HG03103 (cell line): ENCODE results near the gene VAT1L.

Experiments used
- ATAC-seq: cut with Tn5 transposase; IDR thresholded peaks from one replicate; pipeline ENCODE4 v1.9.1; 2021; ENCODE audit warnings: low read depth; ENCODE audit not compliant: unreplicated experiment

VAT1L gene, protein sequence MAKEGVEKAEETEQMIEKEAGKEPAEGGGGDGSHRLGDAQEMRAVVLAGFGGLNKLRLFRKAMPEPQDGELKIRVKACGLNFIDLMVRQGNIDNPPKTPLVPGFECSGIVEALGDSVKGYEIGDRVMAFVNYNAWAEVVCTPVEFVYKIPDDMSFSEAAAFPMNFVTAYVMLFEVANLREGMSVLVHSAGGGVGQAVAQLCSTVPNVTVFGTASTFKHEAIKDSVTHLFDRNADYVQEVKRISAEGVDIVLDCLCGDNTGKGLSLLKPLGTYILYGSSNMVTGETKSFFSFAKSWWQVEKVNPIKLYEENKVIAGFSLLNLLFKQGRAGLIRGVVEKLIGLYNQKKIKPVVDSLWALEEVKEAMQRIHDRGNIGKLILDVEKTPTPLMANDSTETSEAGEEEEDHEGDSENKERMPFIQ

GRCh38 chr16:77788181-77789084, at the start of gene VAT1L:
TSS of gene VAT1L (plus strand) at chr16:77788564. CDS start at chr16:77788683, 119 bp downstream.
- ATAC-seq, result no peak

GRCh38 chr16:77738706-77739558, 49.4 kb upstream of the VAT1L start:
- no peak for ATAC-seq

DNA sequence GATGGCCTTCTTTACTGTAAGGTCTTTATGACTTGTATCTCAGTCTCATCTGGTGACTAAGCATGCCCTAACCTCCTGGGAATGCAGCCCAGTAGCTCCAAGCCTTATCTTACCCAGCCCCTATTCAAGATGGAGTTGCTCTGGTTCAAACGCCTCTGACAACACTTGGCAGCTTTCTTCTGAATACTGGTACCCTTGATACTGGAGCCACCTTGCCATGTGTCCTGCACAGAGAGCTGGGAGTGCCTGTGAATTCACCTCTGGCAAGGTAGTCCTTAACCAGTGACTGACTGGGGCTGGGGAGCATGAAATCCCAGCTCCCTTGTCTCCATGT, 48.8 kb upstream of the VAT1L start:
- ATAC-seq, result no peak

DNA sequence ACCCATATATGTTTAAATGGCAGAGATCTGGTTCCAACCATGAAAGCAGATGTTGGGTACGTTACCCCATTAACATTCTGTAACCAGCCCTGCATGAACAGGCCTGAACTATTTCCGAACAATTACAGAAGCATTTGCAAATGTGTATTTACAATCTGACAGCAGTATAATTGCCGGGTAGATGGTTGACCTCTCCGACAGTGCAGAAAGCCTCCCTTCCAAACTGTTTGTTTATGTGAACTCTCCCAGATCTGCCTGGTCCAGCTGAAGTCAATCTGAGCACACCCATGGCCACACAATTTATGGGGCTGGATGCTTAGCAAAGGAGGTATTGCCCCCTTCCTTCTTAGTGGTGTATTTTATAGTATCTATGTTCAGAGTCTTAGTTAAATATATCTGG, 44.2 kb upstream of the VAT1L start:
- no peak for ATAC-seq

GRCh38 chr16:77745972-77746371, 42.4 kb upstream of the VAT1L start:
- no peak for ATAC-seq

- ATAC-seq, result no peak
These were observed 39.9 kb upstream of the VAT1L start for GRCh38 chr16:77748421-77749005.

GRCh38 chr16:77749415-77749814, 38.9 kb upstream of the VAT1L start:
- no peak for ATAC-seq

DNA sequence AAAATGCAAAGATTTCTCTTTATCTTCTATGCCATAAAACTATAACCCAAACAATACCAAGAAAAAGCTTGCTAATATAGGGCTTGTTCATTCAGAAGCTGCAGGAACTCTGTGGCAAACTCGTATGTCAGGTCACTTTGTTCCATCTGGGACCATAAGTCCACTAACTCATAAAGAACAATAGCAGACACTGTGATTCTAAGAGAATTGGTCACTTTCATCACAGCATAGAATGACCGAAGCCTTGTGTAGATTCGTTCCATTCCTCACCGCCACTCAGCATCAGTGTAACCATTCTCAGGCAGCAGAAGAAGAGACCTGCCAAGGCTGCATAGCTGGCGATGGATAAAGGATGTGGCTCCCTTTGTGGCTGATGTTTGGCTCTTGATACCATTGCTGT, 30.3 kb upstream of the VAT1L start:
- no peak for ATAC-seq

GRCh38 chr16:77758508-77758907, 29.9 kb upstream of the VAT1L start:
- ATAC-seq, result no peak

GRCh38 chr16:77759201-77759600, 29.2 kb upstream of the VAT1L start:
- no peak for ATAC-seq

GRCh38 chr16:77759821-77760220, 28.5 kb upstream of the VAT1L start:
- ATAC-seq, result no peak

DNA sequence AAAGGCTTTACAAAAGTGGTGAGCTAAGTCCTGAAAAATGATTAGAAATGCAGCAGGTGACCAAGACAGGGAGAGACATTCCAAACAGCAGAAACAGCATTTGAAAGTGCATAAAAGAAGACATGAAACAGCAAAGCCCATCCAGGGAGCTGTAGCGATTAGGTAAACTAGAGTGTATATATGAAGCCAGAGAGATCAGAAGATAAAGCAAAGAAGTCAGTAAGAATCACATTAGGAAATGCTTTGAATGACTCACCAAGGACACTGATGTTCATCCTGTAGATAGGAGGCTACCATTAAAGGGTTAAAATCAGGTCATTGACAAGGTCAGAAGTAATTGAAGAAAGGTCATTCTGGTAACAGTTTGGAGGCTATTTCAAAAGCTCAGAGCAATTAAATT, 27.6 kb upstream of the VAT1L start:
- ATAC-seq, result no peak

GRCh38 chr16:77761204-77761603, 27.2 kb upstream of the VAT1L start:
- no peak for ATAC-seq

DNA sequence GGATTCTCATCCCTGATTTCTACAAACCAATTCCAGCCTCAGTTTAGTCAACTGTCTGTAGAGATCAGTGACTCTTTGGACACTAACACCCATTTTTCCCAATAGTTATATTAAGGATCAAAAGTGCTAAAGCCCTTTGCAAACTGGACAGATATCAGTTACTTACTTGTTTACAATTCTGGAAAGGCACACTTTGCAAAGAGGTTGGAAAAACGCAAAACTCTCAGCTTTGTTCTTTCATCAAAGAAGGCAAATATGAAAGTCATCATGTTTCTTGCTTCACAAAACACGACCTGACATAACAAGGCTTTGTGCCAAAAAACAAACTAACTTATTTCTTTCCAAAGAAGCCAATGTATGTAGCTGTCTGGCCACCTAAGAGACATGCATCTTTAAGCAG, 26.1 kb upstream of the VAT1L start:
- ATAC-seq, result no peak

DNA sequence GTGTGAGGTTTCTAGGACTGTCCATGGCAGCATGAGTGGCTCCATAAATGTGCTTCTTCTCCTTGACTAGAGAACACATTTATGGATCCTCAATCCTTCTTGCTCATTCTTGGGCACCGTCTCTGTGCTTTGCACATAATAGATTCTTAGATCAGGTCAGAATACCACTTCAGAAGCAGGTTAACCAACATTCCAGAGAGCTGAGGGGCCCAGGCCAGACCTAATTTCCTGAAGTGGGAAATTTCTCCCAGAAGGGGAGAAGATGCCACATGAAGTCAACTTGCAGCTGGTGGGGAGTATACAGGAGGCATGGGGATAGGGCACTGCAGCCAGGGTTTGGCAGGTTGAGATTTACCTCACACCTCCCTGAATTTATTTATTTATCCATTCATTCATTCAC, 24.4 kb upstream of the VAT1L start:
- no peak for ATAC-seq

- ATAC-seq, result no peak
These were observed 21.2 kb upstream of the VAT1L start for GRCh38 chr16:77767211-77767610.

- ATAC-seq, result no peak
These were observed 20.5 kb upstream of the VAT1L start for GRCh38 chr16:77767826-77768225.

DNA sequence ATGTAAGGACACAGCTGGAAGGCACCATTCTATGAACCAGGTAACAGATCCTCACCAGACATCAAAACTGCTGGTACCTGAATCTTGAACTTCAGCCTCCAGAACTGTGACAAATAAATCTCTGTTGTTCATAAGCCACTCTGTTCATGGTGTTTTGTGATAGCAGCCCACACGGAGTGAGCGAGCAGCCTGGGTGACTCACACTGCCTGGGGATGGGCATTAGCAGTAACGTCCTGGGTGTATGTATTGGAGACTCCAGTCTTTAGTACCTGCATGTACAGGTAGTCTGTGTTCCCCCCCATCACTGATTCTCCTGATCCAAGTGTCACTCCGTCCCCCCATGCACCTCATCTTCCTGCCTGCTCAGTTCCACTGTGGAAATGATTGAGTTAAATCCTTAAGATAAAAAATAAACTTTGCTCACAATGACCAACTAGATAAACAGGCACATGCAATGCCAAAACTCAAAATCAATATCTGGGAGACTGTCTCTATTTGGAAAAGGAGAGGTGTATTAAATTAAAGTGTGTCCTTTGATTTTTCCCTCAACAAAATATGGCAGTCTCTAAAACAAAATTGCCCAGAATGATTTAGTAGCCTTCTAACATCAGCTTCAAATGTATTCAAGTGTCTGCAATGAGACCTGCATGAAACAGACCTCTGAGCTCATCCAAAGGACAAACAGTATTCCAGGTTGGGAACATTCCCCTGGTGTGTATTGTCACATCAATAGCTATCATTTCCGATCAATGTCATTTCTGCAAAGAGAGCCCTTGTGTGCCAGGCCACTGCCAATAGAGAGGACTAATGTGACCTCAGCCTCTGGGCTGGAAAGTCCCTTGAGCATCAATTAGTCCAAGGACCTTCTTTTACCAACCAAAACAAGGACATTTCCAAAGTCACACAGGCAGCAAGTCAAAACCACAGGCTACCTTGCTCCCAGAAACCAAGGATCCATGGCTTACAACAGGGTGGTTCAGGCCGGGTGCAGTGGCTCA, 12.2 kb upstream of the VAT1L start:
- ATAC-seq, result no peak

DNA sequence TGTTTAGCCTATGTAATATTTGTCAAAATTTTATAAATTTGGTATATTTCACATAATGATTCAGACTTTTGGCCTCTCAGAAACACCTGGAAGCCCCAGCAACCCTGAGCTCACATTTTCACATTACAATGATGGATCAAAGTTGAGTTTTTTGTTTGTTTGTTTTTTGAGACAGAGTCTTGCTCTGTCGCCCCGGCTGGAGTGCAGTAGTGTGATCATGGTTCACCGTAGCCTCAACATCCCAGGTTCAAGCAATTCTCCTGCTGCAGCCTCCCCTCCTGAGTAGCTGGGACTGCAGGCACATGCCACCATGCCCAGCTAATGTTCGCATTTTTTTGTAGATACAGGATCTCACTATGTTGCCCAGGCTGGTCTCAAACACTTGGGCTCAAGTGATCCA, 10.6 kb upstream of the VAT1L start:
- no peak for ATAC-seq
